ENCODE data around the gene DNM3.

DNA sequence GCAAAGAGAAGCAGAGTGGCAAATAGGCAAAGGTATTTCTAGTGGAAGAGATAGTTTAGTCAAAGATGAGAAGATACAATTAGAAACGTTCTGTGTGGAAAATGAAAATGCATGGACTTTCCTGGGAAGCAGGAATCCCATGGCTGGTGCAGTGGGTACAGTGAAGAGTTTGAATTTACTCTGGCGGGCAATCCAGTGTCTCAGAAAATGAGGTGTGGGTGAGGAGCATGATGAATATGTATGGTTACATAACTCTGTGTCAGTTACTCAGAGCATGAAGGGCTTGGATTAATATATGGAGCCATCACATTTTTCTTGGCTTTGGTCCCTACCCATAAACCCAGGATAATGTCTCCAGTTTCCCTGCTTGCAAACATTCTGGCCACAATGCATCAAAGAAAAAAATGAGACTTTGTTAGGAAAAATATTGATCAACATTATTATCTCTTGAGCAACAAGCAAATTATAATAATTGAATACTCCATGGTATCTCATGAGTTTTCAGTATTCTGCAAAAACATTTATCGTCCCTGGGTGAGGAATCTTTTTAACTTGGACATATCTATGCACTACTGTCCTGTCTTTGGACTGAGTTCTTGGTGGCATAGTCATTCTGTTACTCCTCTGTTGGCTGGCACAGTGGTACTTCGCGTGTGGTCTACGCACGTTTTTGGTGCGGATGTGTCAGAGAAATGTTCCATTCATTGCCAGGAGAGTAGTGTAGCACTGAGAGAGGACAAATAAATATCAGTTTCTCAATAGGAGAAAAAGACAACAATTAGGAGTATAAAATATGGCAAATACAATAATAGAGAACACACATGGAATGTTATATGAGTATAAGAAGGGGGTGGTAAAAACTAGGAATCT is 405.5 kb downstream of the DNM3 start:
- TF ChIP-seq, protein P1, sequence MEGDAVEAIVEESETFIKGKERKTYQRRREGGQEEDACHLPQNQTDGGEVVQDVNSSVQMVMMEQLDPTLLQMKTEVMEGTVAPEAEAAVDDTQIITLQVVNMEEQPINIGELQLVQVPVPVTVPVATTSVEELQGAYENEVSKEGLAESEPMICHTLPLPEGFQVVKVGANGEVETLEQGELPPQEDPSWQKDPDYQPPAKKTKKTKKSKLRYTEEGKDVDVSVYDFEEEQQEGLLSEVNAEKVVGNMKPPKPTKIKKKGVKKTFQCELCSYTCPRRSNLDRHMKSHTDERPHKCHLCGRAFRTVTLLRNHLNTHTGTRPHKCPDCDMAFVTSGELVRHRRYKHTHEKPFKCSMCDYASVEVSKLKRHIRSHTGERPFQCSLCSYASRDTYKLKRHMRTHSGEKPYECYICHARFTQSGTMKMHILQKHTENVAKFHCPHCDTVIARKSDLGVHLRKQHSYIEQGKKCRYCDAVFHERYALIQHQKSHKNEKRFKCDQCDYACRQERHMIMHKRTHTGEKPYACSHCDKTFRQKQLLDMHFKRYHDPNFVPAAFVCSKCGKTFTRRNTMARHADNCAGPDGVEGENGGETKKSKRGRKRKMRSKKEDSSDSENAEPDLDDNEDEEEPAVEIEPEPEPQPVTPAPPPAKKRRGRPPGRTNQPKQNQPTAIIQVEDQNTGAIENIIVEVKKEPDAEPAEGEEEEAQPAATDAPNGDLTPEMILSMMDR (IDR thresholded peaks at IDR 0.05; ENCODE audit: low read length) = no peak
- no peak for TF ChIP-seq EZH2 (IDR thresholded peaks at IDR 0.05; ENCODE audit: borderline replicate concordance, low read length)

All from OCI-LY1 (cell line).